GM18502 (cell line): Measurements from ENCODE around the gene STAG3.

Experiments
- ATAC-seq: cut with Tn5 transposase; IDR thresholded peaks from one replicate; pipeline ENCODE4 v1.9.1; 2021; ENCODE audit warnings: mild to moderate bottlenecking; ENCODE audit not compliant: unreplicated experiment, poor library complexity

Gene STAG3

GRCh38 chr7:100155553-100156317 is 22.0 kb upstream of the STAG3 start:
- ATAC-seq, result no peak

DNA sequence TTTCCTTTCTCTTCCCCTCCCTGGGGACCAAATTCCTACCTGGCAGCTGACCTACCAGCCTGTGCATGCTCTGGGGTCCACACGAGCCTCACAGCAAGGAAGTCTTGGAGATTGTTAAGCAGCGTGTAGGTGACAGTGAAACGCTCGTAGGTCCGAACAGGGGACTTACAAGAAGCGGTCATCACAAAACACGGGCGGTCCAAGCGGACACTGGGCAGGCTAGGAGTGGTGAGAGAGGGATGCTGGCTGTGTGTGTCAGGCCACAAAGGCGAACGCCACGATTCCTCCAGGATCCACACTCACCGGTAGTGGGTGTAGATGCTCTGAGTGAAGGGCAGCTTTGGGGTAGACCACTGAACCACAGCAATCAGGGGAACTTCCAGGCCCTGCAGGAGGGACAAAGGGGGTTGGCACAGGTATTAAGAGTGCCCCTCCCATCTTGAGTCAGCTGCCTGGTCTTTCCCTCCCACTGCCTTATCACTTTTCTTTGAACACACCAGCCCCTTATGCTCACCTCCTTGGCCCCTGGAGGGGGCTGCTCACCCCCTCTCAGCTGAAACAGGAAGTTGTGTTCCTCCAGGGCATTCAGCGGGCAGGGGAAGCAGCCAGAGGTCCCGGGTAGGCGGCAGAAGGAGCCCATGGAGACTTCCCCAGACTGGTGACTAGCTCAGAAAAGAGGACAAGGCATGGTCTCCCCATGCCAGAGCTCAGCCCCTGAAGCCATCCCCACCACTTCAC is 21.2 kb upstream of the STAG3 start:
- no peak for ATAC-seq

GRCh38 chr7:100157069-100157333 is 20.7 kb upstream of the STAG3 start:
- ATAC-seq, result no peak

- no peak for ATAC-seq
Measured at GRCh38 chr7:100157334-100158228, 20.1 kb upstream of the STAG3 start.

DNA sequence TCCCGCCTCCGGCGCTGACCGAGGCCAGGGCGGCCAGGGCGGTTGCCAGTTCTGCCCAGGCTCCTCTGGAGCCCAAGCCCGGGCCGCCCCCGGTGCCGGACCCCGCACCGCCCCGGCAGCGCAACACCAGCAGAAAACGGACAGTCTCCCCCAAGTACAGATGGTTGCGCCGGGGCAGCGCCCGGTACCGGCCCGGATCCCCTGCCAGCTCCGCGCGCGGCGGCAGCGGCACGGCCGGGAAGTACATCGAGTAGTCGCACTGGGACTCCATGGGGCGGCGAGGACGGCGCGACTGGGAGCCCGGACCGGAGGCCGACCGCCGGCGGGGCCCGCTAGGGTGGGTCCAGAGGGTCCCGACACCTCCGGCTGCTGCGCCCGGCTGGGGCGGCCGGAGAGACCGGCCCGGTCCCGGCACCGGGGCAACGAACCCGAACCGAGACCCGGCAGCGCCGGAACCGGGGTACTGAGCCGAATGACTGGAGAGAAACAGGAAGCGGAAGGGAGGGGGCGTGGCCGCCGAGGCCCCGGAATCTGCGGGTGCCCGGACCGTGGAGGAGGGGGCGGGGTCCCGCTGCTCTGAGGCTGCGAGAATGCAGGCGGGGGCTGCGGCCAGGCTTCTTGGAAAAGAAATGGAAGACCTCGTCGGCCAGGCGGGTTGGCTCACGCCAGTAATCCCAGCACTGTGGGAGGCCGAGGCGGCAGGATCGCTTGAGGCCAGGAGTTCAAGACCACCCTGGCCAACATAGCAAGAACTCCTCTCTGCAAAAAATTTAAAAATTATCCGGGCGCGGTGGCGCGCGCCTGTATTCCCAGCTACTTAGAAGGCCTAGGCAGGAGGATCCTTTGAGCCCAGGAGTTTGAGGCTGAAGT is 19.3 kb upstream of the STAG3 start, which contains the start of gene TRAPPC14:
Gene TRAPPC14 (minus strand): TSS at position 495 of the 870 bp plus-strand sequence. CDS start 224 bp downstream, at position 271.
- peak; percentile 76 for ATAC-seq

GRCh38 chr7:100159099-100159623 is 18.6 kb upstream of the STAG3 start:
- no peak for ATAC-seq

DNA sequence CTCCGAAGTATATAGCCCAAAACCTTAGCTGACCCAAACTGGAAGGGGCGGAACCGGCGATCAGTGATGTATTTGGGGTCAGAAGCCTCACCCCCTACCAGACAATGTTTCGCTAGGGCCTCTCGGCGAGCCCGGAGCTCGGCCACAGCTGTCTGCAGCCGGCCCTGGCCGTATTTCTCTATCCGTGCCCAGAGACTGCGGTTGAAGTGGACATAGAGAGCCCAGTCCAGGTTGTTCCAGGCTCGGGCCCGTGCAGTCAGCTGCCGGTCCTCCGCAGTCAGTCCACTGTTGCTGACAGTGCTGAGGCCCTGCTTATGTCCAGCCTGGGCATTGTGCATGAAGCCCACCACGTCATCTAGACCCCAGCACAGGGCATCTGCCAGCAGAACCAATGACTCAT is 17.7 kb upstream of the STAG3 start:
- ATAC-seq, result no peak

DNA sequence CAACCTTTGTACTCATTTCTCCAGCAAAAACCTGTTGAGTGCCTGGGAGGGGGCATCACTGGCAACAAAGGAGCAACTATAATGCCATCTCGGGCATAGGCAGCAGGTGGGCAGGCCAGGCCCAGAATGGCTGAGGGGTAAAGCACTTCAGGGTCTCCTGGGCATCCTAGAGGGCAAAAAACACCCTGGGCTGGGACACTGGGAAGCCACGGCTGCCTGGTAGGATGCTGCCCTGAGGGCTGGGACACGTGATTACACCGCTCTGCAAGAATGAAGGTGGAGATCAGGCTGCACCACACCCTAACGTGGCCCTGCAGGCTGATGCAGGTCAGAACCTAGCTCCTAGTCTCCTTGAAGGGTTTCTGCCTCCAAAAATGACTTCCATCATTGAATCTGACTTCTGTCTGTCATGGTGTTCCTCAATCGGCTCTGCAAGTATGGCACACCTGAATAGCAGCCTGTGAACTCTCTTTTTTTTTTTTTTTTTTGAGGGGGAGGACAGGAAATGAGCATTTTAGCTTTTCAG is 14.6 kb upstream of the STAG3 start:
- no peak for ATAC-seq

- no peak for ATAC-seq
Measured at GRCh38 chr7:100163871-100164270, 13.8 kb upstream of the STAG3 start.

GRCh38 chr7:100166317-100166940 is 11.3 kb upstream of the STAG3 start:
- ATAC-seq, result no peak

DNA sequence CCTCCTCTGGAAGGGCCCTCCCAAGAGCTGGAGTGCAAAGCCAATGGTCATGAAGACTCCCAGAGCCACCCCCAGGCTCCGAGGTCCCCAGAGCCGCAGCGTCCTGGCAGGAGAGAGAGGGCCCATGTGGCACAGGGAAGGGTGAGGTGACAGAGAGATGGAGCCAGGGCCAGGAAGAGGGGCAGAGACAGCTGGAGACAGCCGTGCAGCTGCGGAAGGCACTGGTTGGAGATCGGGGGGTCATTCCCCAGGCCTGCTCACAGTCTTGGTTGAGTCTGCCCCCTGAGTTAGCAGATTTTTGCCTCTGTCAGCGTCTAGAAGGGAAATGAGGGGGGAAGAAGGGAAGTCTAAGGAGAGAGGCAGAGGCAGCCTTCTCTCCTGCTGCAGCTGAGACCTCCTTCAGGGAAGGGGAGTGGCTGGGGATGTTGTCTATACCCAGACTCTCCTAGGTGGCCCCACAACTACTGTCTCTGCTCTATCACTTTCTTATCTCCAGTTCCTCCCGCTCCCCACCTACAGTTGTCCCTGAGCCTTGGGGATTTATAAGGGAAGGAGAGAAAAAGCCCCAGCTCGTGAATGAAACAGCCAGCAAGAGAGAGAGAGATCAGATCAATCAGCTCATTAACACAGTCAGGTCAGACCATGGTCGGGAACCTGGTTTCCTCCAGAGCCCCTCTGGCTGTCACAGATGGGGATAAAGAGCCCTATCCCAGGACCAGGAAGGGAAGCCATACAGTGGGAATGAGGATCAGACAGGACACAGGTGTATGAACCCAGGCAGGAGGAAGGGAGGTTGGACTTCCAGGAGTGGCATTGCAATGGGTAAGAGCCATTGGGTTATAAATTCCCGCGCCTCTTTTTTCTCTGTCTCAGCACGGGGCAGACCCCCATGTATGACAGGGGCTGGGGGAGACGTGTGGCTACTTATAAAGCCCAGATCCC is 10.5 kb upstream of the STAG3 start:
- ATAC-seq, result no peak

- no peak for ATAC-seq
Measured at GRCh38 chr7:100167912-100168323, 9.8 kb upstream of the STAG3 start.

DNA sequence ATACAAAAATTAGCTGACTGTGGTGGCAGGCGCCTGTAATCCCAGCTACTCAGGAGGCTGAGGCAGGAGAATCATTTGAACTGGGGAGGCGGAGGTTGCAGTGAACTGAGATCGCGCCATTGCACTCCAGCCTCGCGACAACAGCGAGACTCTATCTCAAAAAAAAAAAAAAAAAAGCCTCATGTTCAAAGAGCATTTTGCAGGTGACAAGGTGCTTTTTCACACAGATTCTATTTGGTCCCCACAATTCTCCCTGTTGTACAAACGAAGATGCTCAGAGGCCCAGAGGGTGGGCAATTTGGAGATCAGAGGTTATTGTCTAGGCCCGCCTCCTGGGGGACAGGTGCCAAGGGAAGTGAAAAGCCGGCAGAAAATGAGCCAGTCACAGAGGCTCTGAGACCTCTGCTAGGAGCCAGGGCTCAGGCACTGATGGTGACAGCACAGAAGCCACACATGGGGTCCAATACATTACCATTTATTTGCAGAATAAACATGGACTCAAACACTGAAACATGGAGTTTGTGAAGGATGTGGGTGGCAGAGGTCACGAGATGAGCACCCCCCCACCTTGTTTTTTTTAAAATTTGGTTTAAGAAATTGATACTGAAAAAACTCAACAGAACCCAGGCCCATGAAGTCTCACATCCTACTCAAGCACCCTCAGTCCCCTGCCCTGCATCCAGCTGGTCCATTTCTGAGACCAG is 8.4 kb upstream of the STAG3 start:
- no peak for ATAC-seq

DNA sequence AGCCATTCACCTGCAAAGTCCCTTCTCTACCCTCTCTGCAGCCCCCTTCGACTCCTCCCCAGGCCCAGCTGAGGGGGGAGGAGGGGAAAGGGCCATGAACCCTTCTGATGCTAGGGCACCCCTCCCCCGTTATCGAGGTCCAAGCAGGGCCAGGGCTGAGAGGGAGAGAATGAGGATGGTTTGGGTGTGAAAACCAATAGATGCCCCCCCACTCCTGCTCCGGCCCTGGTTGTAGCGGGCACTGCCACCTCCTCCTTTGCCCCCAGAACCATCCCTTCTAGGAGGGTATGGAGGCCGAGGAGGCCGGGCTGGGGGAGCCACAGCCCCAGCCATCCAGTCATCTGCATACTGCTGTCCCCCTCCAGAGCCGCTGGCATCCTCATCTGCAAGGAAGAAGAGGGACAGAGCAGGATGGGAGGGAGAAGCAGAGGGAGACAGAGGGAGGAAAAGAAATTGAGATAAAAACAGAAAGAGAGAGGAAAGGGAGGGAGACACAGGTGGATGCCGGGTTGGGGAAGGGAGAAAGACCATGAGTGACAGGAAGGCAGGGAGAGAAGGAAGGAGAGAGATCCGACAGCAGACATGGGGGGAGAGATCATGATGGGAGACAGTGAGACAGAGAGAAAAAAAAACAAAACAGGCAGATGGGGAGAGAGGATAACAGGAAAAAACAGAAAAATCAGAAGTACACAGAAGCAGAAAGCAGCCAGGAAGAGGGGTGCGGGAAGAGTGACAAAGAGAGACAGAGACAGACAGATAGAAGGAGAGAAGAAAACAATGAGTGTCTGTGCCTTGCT is 7.4 kb upstream of the STAG3 start:
- no peak for ATAC-seq

GRCh38 chr7:100171087-100171681 is 6.5 kb upstream of the STAG3 start:
- ATAC-seq, result no peak

- ATAC-seq, result no peak
Measured at GRCh38 chr7:100171840-100172239, 5.9 kb upstream of the STAG3 start.
